ENCODE results near the gene NUDCD3.

NUDCD3 gene

DNA sequence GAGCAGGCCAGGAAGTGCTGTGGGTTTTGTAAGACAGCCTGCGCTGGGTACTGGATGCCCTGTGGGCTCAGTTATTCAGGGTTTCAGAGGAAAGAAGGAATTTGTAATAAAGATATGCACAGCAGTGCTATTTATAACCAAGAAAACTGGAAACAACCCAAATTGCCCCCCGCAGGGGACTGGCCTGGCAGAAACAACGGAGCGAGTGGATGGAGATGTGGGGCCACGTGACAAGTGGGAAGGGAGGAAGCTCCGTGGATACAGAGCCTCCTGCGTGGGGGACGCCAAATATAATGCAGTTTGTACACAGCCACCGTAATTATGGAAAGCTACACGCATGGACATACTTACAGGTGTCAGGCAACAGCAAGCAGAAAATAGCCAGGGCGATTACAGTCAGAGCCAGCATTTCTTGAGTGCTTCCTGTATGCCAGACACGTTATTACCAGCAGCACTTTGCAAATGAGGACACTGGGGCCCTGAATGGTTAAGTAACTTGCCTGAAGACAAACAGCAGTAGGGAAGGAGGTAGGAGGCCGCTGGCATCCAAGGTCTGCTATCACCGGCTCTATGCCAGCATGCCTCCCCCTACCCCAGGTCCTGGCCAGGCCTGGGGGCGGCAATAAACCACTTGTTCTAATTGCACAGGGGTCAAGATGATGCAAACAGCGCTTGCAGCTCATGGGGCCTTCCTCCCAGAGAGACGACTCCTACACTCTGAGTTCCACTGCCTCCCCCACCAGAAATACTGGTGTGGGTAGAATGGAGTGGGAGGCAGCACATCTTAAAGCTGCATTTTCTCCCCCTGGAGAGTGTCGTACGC, 156.3 kb downstream of the NUDCD3 start:
- FAIRE-seq: no peak

DNA sequence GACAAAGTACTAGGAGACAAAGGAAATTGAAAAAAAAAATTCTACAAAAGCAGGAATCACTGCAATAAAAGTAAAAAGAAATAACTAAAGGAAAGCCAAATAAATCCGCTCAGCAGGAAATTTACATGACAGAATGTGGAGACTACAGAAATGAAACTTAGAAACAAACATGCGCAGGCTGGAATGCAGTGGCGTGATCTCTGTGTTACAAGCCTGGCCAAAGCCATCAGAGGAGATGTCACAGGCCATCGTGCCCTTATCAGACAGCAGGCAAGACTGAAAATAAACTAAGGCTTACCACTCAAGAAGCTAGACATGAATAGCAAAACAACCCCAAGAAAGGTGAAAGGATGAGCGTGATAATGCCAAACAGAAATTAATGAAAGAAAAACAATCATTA, 158.8 kb downstream of the NUDCD3 start:
- no peak for FAIRE-seq
- no peak for DNase-seq (ENCODE audit: extremely low spot score, insufficient read length, low read depth)

More for the DNA sequence above, 156.3 kb downstream of the NUDCD3 start:
- DNase-seq (ENCODE audit: extremely low spot score, insufficient read length, low read depth): no peak

DNA sequence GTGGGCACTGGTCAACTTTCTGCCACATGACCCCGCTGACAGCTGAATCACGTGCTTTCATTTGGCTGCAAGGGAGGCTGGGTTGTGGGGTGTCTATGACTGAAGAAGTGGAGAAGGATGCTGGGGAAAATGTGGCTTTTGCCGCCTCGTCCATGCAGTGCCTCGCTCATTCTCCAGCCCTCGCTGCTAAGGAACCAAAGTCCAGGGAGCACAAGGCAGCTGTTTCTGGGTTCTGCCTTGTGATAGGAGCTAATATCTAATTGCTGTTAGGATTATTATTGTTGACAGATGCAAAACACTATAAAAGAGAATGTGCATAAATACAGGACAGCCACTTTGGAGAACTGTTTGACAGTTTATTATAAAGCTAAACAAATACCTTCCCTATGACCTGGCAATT, 160.1 kb downstream of the NUDCD3 start:
- DNase-seq (ENCODE audit: extremely low spot score, insufficient read length, low read depth): no peak
- no peak for FAIRE-seq

DNA sequence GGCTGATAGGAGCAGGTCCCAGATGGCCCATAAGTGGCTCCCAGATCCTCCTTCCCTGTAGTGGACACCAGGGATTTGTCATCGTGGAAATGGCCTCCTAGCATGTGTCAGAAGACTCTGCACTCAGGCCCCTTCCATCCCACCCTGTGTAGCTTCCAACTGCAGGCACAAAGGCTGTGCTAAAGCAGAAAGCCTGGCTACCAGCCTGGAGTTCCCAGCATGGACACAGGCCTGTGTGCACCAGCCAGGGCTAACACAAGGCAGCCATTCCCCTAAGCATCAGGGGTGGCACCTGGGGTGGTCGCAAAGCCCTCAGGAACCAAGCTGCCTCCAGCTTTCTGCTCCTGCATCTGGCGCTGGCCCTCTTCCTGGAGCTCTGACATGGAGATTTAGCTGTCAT, 160.6 kb downstream of the NUDCD3 start:
- no peak for DNase-seq (ENCODE audit: extremely low spot score, insufficient read length, low read depth)
- FAIRE-seq: no peak

Measured in GM18507 (cell line).